HG02610 (cell line): ENCODE measurements around the gene RPLP1.
"Not testable (repeated sequence)": the region's sequence is repeated elsewhere in the genome, so short reads cannot be mapped to it uniquely, and the experiment has no call there.

ENCODE experiments used
- ATAC-seq: cut with Tn5 transposase; IDR thresholded peaks from one replicate; pipeline ENCODE4 v1.9.1; 2021; ENCODE audit warnings: mild to moderate bottlenecking, moderate library complexity; ENCODE audit not compliant: unreplicated experiment

RPLP1 gene

DNA sequence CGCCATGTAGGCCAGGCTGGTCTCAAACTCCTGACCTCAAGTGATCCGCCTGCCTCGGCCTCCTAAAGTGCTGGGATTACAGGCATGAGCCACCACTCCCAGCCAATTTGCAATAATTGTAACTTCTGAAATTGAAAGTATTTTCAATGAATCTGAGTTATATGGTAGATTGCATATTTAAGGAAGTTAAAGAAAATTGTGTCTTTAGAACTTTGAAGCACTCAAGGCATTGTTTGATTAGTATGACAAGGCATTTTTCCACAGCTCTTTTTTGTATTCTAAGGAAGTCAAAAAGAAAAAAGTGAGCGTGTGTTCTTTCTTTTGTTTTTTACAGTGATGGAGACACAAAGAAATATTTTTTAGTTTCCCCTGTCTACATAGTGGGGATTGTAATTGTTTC lies 15.7 kb upstream of the RPLP1 start:
- no peak for ATAC-seq

DNA sequence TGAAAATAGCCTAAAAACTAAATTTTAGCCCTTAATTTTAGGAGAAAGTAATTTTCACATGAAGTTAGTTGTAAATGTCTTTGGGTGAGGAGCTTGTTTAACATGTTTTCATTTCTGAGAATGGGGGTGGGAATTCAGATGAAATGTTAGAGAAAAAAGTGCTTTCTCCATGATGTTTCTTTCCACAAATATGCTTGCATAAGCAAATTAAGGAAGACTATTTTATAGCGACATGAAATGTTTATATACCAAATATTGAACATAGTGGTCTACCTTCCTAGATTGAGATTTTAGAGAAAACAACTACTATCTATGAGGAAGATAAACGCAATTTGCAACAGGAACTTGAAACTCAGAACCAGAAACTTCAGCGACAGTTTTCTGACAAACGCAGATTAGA lies 13.0 kb upstream of the RPLP1 start:
- ATAC-seq = no peak

DNA sequence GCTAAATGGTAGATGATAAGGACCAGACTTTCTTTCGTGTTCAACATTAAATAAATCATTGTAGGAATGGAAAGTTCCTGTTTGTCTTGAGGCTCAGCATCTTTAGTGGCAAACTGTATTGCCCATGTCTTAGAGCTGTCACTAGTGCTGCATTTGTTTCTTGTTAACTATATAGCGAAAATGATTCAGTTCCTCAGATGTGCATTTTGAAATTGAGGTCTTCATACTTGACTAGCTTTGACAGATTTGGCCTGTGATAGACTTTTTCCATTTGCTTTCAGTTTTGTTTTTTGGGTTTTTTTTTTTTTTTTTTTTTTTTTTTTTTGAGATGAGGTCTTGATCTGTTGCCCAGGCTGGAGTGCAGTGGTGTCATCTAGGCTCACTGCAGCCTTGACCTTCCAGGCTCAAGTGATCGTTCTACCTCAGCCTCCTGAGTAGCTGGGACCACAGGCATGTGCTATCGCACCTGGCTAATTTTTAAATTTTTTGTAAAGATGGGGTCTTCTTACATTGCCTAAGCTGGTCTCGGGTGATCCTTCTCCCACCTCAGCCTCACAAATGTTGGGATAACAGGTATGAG lies 9.5 kb upstream of the RPLP1 start:
- ATAC-seq = peak; percentile 59

GRCh38 chr15:69444686-69445085 lies 7.9 kb upstream of the RPLP1 start:
- ATAC-seq = no peak

GRCh38 chr15:69446953-69447352 lies 5.7 kb upstream of the RPLP1 start:
- no peak for ATAC-seq

DNA sequence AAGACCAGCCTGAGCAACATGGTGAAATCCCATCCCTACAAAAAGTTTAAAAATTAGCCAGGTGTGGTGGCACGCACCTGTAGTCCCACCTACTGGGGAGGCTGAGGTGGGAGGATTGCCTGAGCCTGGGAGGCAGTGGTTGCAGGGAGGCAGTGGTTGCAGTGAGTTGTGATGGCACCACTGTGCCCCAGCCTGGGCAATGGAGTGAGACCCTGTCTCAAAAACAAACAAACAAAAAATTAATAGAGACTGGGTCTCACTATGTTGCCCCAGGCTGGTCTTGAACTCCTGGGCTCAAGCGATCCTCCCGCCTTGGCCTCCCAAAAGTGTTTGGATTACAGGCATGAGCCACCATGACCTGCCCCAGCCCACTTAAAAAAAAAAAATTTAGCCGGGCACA lies 2.4 kb upstream of the RPLP1 start:
- not testable (repeated sequence) for ATAC-seq

DNA sequence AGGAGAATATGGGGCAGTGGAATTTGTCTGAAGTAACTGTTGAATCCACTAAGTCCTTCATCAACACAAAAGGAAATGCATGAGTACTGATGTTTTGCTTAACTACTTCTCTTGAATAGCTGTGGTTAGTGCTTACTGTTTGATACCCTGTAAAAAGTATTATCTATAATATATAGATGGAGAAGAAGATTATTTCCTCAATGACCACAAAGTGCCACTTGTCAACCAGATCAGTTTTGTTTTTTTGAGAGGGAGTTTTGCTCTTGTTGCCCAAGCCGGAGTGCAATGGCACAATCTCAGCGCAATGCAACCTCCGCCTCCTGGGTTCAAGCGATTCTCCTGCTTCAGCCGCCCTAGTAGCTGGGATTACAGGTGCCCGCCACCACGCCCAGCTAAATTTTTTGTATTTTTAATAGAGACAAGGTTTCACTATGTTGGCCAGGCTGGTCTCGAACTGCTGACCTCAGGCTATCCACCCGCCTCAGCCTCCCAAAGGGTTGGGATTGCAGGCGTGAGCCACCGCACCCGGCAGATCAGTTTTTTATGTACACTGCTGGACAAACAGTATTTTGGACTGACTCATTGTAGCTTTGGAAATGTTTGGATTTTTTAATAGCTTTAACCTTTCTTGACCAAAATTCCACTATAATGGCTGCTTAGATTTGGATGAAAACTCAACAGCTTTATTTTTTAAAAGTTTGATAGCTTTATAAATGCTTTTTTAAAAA lies 1.5 kb upstream of the RPLP1 start:
- no peak for ATAC-seq

DNA sequence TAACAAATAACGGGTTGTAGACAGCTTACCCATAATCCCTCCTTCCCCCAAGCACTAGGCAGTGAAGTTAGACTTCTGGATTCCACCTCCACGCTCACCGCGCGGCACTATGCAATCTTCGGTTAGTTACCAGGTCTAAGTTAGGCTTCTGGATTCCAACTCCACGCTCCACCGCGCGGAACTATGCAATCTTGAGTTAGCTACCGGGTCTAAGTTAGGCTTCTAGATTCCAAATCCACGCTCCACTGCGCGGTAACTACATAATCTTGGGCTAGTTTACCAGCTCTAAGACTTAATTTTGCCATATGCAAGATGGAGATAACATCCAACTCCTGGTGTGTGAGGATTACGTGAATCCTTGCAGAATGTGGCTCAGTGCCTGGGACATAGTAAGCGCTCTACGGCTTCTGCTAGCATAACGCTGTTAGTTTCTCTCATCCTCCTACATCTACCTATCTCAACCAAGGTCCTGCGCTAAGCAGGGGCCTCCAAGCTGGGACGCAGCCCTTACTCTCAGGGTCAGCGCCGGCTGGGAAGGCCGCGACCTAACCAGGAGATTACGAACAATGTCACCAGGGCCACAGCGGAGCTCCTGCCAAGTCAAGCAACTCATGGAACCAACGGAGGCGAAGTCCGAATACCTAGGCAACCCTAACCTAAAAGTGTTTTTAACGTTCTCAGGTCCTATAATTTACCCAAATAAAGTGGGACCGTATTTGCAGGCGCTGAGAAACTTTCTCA lies 497 bp upstream of the RPLP1 start:
- ATAC-seq = peak; percentile 43

GRCh38 chr15:69454953-69455352 lies 2.3 kb downstream of the RPLP1 start:
- ATAC-seq = no peak

DNA sequence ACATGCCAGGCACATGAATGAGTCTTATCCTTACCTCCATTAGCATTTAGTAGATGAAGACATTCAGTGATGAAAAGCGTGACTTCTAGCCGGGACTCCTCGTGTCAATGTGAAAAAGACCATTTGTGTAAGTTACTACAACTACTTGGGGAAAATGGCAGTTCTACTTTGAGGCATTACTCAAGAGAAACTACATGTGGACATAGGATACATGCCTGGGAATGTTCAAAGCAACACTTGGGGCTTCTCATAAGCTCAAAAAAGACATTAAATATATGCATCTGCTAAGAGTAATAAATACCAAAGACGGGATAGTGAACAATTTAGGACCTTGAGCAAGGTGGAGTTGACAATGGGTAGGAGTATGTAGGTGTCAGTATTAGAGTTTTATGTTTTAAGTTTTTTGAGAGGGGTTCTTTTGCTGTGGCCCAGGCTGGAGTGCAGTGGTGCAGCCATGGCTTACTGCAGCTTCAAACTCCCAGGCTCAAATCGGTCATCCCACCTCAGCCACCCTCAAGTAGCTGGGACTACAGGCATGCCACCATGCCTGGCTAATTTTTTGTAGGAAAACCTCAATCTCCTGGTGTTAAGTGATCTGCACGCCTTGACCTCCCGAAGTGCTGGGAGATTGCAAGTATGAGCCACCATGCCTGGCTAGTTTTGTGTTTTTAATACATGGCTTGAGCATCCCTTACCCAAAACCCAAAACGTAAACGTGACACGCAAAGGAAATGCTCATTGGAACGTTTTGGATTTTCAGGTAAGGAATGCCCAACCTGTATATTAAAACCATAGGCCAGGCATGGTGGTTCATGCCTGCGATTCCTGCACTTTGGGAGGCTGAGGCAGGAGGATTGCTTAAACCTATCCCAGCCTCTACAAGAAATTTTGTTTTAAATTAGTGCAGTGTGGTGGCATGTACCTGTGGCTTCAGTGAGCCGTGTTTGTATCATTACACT lies 3.9 kb downstream of the RPLP1 start:
- ATAC-seq = no peak

DNA sequence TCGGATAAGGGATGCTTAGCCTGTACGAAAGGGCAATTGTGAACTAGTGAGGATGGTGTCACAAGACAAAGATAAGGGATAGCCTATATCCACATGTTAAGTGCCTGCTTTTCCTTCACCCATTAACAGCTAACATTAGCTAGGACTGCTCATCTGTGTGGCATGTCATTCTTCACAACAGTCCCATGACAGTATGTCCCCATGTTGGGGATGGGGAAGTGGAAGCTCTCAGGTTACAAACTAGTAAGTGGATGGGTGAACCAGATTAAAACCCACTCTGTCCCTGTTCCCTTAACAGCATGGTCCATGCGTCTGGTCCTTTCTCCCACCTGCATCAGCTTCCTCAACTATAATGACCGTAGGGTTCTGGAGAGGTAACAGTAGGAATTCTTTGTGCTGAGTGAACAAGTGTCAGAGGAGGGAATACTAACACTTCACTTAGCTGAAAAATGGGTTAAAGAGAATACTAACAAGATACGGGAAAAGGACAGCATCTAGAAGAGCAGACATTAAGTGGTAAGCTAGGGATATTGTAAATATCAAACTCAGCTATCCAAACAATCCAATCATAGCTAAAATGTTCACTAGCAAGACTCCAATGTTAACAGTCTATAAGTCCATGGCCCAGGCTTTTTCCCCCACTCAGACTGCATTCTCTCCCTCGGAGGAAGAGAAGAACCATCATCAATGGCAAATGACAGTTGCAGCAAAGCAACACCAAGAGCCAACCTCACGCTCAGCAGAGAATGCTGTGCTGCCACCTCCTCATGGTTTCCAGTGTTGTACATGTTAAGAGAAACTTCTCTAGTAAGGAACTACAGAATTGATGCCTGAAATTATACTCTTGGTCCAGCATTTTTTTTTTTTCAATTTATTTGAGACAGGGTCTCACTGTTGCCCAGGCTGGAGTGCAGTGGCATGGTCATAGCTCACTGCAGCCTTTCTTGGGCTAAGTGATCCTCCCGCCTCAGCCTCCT lies 5.0 kb downstream of the RPLP1 start:
- ATAC-seq = no peak

GRCh38 chr15:69459066-69459465 lies 6.4 kb downstream of the RPLP1 start:
- no peak for ATAC-seq

DNA sequence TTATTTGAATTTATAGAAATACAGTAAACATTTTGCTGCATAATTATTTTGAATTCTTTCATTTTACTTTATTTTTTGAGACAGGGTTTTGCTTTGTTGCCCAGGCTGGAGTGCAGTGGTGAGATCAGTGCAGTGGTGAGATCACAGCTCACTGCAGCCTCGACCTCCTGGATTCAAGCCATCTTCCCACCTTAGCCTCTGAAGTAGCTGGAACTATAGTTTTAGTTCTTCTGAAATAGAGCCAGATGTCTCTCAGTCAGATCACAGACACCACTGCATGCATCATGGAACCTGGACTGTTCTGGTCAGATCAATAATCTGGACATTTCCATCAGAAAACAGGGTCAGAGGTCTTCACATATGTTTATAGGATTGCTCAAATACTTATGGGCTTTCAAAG lies 7.9 kb downstream of the RPLP1 start:
- no peak for ATAC-seq

- no peak for ATAC-seq
Measured at GRCh38 chr15:69462030-69462492, 9.4 kb downstream of the RPLP1 start.

- ATAC-seq = peak; percentile 92
Measured at GRCh38 chr15:69462493-69463181, 10.0 kb downstream of the RPLP1 start.

GRCh38 chr15:69463182-69463756 lies 10.7 kb downstream of the RPLP1 start:
- ATAC-seq = no peak

DNA sequence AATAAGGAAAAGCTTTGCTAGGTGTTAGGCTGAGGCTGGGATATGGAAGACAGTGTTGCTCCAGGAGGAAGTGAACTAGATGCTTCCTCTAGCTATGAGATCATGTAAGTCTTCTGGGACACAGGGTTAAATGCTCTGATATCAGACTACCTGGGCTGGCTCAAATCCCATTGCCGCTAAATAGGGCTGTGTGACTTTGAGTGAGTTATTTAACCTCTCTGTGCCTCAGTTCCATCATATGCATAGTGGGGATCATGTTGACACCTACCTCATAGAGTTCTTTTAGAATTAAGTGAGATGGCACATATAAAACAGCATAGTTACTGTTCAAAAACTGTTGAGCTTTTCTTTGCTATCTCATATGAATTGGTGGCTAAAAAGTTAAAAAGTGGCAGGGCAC lies 12.6 kb downstream of the RPLP1 start:
- no peak for ATAC-seq

GRCh38 chr15:69466733-69467132 lies 14.1 kb downstream of the RPLP1 start:
- ATAC-seq = no peak

DNA sequence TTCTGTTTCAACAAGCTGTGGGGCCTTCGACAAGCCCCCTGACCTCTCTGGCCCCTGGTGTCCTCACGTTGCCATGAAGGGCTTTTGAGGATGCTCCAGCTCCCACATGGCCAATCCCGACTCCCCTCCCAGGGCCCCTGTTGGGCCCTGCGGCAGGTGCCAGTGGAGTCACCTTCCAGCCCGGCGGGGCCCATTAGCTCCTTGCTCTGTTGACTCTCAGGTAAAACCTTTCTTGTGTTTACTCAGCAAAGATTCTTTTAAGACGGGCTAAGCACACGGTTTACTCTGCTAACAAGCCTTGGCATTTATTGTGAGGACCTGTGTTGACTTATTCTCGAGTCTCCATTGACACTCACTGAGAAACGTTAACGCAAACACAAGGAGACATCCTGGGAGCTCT lies 15.0 kb downstream of the RPLP1 start:
- ATAC-seq = no peak
